ENCODE results near the gene DMRTB1.

Gene DMRTB1

DNA sequence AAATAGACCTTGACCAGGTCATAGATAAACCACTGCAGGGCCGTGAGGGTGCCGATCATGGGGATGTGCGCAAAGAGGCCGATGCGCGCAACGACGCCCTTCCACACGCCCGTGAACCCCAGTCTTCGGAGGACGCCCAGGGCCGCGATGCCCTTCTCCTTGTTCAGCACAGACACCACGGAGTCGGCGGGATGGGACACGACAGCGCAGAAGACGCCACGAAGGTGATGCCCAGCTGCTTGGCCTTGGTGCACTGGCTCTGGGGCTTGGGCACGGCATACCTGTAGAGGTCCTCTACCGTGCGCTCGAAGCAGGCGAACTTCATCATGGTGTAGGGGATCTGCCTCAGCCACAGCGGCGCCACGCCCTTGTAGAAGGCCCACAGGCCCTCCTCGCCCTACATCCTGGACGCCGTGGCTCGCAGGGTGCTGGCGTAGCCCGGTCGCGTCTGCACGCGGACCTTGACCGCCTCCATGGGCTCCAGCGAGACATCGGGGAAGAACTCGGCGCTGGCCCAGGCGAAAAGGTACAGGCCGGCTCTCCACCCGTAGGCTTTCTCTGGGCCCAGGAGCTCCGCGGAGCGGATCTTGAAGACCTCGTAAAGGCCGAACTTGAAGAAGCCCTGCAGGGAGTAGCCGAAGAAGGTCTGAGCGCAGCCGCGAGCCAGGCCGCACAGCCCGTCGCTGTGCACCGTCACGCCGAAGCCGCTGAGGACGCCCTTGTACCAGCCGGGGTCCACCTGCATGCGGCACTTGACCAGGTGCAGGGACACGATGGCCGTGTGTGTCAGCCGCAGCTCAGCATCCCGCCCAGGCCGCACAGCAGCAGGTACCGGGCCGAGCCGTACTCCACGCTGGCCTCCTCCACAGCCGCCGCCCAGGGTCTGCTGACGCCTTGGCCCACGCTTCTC, 20.5 kb upstream of the DMRTB1 start:
- no peak for DNase-seq

DNA sequence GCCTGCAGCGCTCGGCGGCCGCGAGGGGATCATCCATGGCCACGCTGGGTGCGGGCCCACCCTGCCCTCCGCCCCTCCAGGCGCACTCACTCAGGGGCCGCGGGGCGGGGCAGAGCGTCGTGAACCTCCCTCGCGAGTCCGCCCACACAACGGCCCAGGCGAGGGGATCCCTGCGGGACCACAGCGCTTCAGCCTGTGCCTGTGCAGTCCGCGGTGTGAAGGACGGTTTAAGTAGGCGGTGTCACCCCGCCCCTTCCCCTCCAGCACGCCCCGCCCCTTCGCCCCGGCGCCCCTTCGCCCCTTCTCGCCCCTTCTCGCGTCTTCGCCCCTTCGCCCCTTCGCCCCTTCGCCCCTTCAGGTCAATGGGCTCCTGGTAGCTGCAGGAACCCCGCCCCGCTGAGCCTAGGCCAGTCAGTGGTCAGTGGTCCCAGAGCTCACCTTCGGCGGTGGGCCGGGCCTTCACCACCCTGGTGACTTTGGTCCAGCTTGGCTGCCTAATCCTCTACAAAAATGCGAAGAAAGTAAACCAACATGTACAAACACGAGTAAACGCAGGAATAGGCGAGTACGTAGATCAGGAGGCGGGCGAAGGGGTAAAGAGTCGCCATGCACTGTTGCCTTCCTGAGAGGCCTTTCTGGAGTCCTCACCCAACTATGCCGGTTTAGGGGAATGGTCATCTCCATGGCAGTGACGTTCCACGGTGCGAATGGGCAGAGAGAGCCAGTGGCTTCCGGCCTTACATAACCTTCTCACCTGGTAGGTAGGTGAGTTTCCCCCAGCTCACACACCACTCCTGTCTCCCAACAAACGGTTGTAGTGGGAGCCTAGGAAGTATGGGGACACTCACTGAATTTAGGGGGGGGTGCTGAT, 19.6 kb upstream of the DMRTB1 start:
- no peak for DNase-seq

DNA sequence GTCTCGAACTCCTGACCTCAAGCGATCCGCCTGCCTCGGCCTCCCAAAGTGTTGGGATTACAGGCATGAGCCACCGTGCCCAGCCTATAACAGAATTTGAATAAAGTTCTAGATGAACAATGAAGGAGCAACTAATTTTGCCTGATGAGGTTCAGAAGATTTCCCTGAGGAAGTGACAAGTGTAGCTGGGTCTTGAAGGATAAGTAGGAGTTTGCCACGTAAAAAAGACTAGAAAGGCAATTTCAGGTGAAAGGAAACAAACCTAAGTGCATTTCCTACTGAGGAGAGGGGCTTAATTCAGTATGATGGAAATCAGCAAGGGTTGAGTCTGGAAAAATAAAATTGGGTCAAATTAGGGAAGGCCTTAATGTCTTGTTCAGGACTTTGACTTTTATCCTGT, 18.6 kb upstream of the DMRTB1 start:
- DNase-seq = no peak

DNA sequence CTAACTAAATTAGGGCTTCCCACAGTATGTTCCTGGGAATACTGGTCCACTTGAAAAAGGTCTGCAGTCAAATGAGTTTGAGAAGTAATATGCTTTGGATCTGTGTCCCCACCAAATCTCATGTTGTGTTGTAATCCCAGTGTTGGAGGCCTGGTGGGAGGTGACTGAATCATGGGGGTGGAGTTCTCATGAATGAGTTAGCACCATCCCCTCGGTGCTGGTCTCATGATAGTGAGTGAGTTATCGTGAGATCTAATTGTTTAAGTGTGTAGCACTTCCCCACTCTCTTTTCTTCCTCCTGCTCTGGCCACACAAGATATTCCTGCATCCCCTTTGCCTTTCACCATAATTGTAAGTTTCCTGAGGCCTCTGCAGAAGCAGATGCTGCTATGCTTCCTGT, 16.9 kb upstream of the DMRTB1 start:
- no peak for DNase-seq

DNA sequence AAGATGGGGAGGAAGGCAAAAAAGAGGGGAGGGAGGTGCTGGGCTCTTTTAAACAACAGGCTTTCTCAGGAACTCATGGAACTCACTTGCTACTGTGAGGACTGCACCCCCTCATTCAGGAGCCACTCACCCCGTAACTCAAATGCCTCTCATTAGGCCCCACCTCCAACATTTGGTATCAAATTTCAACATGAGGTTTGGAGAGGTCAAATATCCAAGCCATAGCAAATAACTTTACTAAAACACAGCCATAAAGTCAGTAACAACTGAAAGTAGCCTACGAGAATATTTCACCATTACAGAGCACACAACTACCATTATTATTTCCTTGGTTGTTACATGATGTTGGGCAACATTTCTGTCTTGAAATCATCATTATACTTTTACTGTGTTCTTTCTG, 13.1 kb upstream of the DMRTB1 start:
- no peak for DNase-seq

DNA sequence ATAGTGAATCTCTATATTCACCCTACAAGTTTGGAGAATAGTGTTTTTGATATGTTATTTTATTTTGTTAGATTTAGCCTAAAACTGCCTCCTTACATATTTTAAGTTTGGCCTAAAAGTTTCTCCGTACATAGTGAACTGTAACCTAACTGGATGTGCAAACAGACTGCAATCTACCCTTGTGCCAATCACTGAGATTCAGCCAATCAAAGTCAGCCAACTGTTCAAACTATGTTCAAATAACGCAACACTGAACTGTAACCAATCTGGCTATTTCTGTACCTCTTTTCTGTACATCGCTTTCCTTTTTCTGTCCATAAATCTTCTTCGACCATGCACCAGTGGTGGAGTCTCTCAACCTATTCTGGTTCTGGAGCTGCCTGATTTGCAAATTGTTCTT, 11.8 kb upstream of the DMRTB1 start:
- DNase-seq = no peak

DNA sequence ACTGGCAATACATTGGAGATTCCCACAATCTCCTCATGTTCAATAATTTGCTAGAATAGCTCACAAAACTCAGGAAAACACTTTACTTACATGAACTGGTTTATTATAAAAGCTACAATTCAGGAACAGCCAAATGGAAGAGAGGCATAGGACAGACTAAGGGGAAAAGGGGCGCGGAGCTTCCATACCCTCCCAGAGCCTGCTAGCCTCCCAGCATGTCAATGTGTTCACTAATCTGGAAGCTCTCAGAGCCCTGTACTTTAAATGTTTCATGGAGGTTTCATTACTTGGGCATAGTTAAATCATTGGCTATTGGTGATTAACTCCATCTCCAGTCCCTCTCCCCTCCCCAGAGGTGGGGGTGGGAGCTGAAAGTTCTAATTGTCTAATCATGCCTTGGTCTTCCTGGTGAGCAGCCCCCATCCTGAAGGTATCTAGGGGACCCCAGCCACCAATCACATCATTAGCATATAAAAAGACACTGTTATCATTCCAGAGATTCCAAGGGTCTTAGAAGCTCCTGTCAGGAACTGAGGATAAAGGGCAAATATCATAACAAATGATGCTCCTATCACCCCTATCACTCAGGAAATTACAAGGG, 10.9 kb upstream of the DMRTB1 start:
- DNase-seq = no peak

DNA sequence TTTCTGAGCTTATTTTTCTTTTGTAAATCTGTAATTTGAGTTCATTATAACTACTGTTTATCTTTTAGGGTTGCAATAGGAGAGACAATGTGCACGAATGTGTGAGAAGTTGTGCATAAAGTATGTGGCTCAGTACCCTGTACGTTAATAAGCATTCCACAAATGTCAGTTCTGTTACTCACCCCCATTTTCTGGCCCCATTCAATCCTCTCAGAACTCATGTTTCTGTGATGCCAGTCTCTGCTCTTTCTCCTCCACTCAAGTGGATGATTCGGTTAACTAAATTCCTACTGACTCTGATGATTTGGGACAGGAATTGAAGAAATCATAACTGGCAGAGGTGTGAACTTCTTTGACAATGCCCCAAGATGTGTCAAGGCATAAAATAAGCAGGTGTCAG, 10.2 kb upstream of the DMRTB1 start:
- DNase-seq = no peak

DNA sequence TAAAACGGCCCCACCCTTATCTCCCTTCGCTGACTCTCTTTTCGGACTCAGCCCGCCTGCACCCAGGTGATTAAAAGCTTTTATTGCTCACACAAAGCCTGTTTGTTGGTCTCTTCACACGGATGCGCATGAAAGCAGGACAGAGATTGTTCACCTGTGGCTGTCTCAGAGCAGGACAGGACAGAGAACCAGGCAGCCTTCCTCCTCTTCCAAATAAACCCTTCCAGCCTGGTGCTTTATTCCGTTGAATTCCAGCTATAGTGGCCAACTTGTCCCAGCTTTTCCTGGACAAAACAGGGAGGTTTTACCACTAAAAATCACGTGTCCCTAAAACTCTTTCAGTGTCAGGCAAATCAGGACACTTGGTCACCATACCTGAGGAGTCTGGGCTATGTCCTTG, 9.5 kb upstream of the DMRTB1 start:
- DNase-seq = no peak

DNA sequence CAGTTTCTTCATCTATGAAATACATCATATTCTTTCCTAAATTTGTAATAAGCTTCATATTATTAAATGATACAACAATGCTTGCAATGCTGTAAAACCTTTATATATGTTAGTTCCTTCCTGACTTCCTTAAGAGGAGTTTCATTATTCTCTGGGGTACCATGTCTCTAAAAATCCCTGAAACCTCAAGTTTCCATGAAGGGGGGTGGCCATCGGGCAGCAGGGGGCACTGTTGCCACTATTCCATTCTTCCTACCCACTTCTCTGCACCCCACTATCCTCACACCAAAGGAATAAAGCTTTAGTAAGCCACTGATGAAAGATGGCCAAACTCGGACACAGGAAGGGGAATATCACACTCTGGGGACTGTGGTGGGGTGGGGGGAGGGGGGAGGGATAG, 9.0 kb upstream of the DMRTB1 start:
- DNase-seq = no peak

DNA sequence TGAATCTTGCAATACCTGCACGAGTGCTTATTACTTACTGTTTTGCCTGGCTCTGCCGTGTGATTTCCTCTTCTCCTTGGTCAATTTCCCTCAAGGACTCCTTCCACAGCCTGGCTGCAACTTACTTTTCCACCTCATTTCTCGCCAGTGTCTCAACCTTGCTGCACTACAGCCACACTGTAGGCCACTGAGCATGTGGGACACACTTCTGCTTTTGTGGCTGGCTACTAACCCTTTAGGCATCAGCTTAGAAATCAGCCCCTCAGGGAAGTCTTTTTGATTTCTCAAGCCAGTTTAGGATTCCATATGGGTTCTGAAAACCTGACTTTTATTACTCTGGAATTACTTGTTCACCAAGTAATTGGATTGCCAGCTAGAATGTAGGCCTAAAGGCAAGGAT, 5.2 kb upstream of the DMRTB1 start:
- DNase-seq = no peak

DNA sequence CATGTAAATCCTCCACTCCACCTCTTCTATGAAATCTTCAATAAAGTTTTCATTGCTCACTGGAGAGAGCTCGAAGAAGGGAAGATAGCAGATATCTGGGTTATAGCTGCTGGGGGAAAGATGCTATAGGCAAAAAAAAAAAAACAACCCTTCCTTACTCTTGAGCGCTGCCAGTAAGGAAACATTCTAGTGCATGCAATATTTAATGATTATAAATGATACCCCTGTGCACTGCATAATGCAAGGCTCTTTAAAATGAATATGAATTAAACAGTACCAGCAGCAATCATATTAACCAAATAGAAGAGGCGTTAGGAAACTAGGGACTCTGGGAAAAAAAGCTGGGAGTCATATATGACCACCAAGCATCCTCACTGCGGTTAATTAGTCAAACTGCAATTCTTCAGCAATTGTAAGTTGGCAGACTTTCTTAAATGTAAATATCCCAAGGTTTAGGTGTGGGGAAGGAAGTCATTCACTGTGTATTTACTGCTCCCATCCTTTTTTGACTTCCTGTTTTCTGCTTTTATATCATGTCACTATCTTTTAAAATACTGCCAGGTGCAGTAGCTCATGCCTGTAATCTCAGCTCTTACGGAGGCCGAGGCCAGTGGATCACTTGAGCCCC, 3.7 kb upstream of the DMRTB1 start:
- DNase-seq = no peak

DNA sequence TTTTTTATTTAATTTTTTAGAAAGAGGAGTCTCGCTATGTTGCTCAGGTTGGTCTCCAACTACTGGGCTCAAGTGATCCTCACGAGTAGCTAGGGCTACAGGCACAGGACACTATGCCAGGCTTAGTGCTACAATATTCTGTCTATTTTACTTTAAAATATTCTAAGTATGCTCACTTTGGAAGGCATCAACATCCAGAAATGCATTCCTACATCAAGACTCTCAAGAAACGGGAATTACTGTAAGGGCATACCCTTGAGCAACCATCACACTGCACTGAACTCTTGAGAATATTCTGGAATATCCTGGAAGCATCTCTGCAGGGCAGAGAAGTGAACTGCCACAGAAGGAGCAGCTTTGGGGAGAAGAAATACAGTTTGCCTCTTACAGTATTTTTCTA, 565 bp upstream of the DMRTB1 start:
- DNase-seq = no peak

DNA sequence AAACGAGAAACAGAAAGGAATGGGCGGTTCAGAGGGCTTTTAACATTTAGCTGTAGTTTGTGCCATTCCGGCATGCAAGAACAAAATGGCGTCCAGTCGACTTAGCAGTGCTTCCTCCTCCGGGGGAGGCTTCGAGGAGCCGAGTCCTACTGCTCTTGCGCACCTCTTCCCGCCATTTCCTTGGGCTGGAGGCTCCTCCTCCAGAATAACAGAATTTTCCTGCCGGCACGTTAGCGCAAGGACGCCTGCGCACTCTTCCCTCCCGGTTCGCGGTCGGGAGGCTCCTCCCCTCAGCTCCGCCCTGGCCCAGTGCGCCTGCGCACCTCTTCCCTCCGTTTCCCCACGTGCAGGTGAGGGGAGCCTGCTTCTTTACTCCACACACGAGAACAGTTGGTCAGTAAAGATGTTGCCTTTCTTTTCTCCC, 1.0 kb downstream of the DMRTB1 start:
- no peak for DNase-seq

DNA sequence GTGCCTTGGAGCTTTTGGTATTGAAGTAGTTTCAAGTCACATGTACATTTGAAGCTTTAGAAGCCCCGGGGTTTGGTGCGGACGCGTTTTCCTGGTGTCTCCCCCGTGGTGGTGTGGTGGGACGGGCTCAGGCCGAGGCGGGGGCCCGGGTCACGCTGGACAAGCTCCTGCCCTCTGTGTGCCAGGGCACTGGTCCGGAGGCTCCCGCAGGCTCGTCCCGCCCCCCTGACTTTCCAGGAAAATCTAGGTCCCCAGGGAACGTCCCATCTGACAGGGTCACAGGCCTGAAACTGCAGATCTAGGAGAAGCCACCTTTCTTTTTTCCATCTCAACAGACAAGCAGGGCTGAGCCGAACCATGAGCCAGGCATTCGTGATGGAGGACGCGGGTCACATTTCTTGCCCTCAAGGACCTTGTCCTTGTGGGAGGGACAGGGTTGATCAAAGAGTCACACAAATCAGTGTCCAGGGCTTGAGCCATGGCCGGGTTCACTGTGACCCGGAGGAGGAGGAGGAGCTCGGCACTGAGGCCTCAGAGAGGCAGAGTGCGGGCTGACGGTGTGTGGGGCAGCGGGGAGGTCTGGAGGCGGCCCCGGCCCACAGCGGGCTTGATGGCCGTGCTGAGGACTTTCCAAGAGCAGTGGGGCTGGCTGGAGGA, 1.6 kb downstream of the DMRTB1 start:
- no peak for DNase-seq

DNA sequence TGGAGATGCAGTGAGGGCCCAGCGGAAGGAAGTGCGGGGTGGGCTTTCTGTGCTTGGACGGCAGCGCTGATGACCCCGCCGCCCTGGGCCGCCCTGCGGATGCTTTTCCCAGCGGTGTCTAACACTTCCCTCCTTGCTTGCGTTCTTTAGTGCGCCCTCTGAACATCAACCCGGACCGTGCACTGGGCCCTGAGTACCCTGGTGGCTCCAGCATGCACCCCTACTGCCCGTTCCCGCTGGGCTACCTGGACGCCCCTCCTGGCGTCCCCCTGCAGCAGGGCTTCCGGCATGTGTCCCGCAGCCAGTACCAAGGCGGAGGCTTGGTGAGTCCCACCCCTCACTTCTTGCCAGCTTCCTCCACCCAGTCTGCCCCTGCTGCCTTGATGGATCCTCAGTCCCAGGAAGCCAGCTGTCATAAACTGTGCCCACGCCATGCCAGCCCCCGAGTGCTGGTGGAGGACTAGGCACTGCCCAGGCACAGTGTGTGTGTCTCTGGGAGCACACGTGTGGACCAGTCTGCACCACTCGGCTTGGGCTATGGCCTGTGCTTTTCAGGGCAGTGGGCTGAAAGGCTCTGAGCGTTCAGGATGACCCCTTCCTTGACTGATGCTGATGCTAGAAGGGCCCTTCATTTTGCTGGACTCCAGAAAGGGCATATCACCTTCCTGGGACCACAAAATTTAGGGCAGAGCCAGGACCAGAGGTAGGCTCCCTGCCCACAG, 2.3 kb downstream of the DMRTB1 start:
- DNase-seq = no peak

DNA sequence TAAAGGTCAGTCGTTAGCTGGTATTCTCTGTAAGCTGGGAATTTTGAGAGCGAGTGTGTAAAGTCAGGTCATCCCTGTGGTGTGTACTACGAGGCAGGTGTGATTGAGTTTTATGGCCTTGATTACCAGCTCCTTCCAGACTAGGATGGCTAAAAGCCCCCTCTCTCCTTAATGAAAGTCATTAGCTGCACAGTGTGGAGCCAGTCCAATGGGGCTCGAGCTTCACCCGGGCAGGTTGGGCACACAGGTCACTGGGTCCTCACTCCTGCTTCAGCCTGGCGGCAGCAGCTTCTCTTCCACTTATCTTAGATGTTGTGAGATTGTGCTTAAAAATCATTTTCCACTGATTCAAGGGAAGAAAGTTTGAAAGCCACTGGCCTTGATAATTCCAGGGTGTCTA, 3.0 kb downstream of the DMRTB1 start:
- DNase-seq = no peak

DNA sequence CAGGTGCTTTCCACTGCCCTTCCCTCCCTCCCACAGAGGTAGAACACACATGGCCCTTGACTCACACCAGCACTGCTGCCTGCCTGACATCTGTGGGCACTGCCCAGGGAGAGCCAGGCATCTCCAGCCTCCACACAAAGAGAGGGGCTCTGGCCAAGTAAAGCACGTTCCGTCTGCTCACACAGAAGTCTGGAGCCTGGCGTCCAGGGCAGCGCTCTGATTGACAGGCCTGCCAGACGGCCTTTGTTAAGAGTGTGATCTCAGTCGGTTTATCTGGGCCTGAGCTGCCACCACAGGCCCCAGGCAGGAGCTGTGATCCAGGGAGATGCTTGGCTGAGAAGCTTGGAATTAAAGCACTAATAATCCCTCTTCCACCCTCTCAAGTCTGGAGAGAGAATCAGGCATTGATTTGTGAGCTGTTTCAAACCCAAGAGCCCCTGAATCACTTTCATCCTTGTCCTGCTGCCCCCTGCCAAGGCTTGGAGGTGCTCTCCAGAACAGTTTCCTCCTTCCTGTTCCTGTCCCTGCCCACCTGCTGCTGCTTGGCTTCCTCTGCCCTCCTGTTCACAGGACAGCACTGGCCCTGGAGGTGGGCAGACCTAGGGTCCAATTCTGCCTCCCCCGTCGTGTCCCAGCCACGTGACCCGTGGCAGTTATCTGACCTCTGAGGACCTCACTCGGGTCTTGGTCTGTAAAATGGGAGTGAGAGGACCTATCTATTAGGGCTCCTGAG, 3.7 kb downstream of the DMRTB1 start:
- DNase-seq = no peak

DNA sequence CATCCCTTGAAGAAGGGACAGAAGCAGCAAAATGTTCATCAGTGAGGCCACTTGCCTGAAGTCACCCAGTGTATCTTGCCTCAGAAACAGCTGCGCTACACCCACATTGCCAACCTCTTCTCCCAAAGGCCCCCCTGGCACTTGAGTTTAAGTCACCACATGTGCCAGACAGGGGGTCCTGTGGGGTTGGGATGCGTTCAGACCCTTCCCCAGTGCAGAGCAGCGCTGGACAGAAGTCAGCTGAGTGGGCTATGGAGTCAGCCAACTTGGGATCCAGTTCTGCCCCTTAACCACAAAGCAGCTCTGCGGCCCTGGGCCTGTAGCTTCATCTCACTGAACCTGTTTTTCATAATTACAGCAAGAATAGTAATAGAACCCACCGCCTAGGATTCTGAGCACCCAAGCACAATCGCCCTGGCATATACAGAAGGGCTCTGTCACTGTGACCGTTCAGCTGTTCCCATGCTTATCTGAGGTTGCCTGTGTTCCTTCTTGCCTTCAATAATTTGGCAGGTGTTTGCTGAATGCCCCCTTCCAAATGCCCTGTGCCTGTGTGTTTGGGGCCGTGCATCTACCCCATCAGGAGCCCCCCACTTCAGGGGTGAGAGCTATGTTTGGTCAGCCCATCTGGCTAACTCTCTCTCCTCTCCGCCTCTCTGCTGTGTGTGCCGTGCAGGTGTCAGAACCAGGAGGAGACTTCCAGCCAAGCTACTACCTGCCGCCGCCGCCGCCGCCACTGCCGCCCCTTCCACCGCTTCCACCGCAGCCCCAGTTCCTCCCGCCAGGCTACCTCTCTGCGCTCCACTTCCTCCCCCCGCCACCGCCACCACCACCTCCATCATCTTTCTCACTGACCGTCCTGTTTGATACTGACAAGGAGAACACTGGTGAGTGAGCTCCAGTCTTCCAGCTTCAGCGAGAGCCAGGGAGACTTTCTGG, 5.0 kb downstream of the DMRTB1 start:
- DNase-seq = no peak

Data from activated naive CD4-positive, alpha-beta T cell (primary cell).